Keratinocyte (primary cell): ENCODE measurements around the gene ANKRD17. TPM values are rescaled to one million over a fixed set of nuclear protein-coding genes. Genes with fewer than 3 reads are reported as not detected.

ENCODE experiments used
- DNase-seq: peaks from one replicate; pipeline ENCODE4 v3.0.0-alpha.2; 2011; ENCODE audit warnings: low read depth, missing footprints, low spot score
- FAIRE-seq: peaks from 2 replicates; lab custom pipeline; 2011; peaks lifted over from hg19 to GRCh38; lab: Jason Lieb, UNC
- H2AFZ ChIP-seq: 2 replicates; pipeline ENCODE4 v1.6.0; 2012; ENCODE audit warnings: low read length, control low read depth, inconsistent platforms; ENCODE audit not compliant: control insufficient read depth
- H3K27ac ChIP-seq: 2 replicates; pipeline ENCODE4 v1.5.1; 2011; ENCODE audit warnings: low read length; ENCODE audit not compliant: control insufficient read depth, insufficient read depth
- H3K27me3 ChIP-seq: 3 replicates; pipeline ENCODE4 v1.6.0; 2011; ENCODE audit warnings: low read length; ENCODE audit not compliant: control insufficient read depth, insufficient read depth; ENCODE audit errors: extremely low read depth
- H3K36me3 ChIP-seq, 2 experiments: 2 replicates in 1 of 2; 3 replicates in 1 of 2; pipeline ENCODE4 v1.5.1; 2011; ENCODE audit warnings: low read length in 2 of 2, mild to moderate bottlenecking in 1 of 2; ENCODE audit not compliant: control insufficient read depth in 2 of 2, insufficient read depth in 2 of 2; ENCODE audit errors: extremely low read depth in 1 of 2
- H3K4me1 ChIP-seq: 3 replicates; pipeline ENCODE4 v1.5.1; 2011; ENCODE audit warnings: low read length; ENCODE audit not compliant: control insufficient read depth, insufficient read depth; ENCODE audit errors: extremely low read depth
- H3K4me2 ChIP-seq: 3 replicates; pipeline ENCODE4 v1.6.0; 2011; ENCODE audit warnings: low read depth, low read length; ENCODE audit not compliant: control insufficient read depth, insufficient read depth; ENCODE audit errors: extremely low read depth
- H3K4me3 ChIP-seq, 3 experiments: fragments of 200-600 bp in 1 of 3; sonication (generic) in 1 of 3; 2 replicates in 2 of 3; 3 replicates in 1 of 3; pipeline ENCODE4 v1.5.1; 2011 to 2016; ENCODE audit warnings: low read length in 3 of 3, mild to moderate bottlenecking in 3 of 3, control low read depth in 2 of 3, inconsistent platforms in 1 of 3, low read depth in 1 of 3, mixed read lengths in 1 of 3, mixed run types in 1 of 3, moderate library complexity in 1 of 3; ENCODE audit not compliant: control insufficient read depth in 2 of 3, insufficient read depth in 2 of 3; ENCODE audit errors: extremely low read depth in 1 of 3
- H3K79me2 ChIP-seq: 2 replicates; pipeline ENCODE4 v1.6.0; 2012; ENCODE audit warnings: low read length; ENCODE audit not compliant: control insufficient read depth, insufficient read depth
- H3K9ac ChIP-seq: 3 replicates; pipeline ENCODE4 v1.6.0; 2011; ENCODE audit warnings: low read length; ENCODE audit not compliant: control insufficient read depth, insufficient read depth; ENCODE audit errors: extremely low read depth
- H3K9me1 ChIP-seq: 3 replicates; pipeline ENCODE4 v1.6.0; 2011; ENCODE audit warnings: low read length; ENCODE audit not compliant: control insufficient read depth, insufficient read depth; ENCODE audit errors: extremely low read depth
- H3K9me3 ChIP-seq: 2 replicates; pipeline ENCODE4 v1.5.1; 2012; ENCODE audit warnings: low read depth, low read length; ENCODE audit not compliant: control insufficient read depth
- H4K20me1 ChIP-seq: 3 replicates; pipeline ENCODE4 v1.6.0; 2011; ENCODE audit warnings: low read length; ENCODE audit not compliant: control insufficient read depth, insufficient read depth; ENCODE audit errors: extremely low read depth
- EZH2 ChIP-seq: IDR thresholded peaks from one replicate; pipeline ENCODE4 v1.6.1; 2012; ENCODE audit warnings: inconsistent platforms, mild to moderate bottlenecking, low read length, moderate library complexity
- dilution Hi-C: fragments of 300-500 bp; cut with MboI; formaldehyde crosslinking; loops from one replicate; pipeline ENCODE4 v1.7.0; 2020; ENCODE audit warnings: low sequenced_read_pairs; ENCODE audit not compliant: extremely low pct_ligation_motif_present
- polyA plus RNA-seq, 5 experiments: library from polyadenylated mRNA; depleted of rRNA in 3 of 5; stranded (reverse) in 3 of 5; stranded (forward) in 1 of 5; unstranded in 1 of 5; fragments of >200 nt; gene quantifications; 1 replicate in 1 of 5; 2 replicates in 3 of 5; 3 replicates in 1 of 5; pipeline versions ENCODE4 v1.2.1 to v1.2.3, GENCODE V29; 2011 to 2012; ENCODE audit warnings: missing spikeins in 2 of 5, low read depth in 1 of 5, low replicate concordance in 1 of 5
- TF ChIP-seq, protein P1 (sequence below), 3 experiments: IDR thresholded peaks in 1 of 3; conservative IDR thresholded peaks in 1 of 3; optimal IDR thresholded peaks in 1 of 3; 2 replicates in 2 of 3; 3 replicates in 1 of 3; pipeline versions ENCODE3 to v1.5.1; 2011; ENCODE audit warnings: low read length in 3 of 3, mild to moderate bottlenecking in 3 of 3, moderate library complexity in 2 of 3, control low read depth in 1 of 3, inconsistent platforms in 1 of 3; ENCODE audit not compliant: insufficient read depth in 2 of 3; ENCODE audit errors: extremely low read depth in 1 of 3

Gene ANKRD17
- polyA plus RNA-seq, 1 donor (not counting 4 experiments of a cell fraction or from before 2014, with no cell fraction given), result 51.5 TPM

- FAIRE-seq, result no peak
- TF ChIP-seq, protein P1, sequence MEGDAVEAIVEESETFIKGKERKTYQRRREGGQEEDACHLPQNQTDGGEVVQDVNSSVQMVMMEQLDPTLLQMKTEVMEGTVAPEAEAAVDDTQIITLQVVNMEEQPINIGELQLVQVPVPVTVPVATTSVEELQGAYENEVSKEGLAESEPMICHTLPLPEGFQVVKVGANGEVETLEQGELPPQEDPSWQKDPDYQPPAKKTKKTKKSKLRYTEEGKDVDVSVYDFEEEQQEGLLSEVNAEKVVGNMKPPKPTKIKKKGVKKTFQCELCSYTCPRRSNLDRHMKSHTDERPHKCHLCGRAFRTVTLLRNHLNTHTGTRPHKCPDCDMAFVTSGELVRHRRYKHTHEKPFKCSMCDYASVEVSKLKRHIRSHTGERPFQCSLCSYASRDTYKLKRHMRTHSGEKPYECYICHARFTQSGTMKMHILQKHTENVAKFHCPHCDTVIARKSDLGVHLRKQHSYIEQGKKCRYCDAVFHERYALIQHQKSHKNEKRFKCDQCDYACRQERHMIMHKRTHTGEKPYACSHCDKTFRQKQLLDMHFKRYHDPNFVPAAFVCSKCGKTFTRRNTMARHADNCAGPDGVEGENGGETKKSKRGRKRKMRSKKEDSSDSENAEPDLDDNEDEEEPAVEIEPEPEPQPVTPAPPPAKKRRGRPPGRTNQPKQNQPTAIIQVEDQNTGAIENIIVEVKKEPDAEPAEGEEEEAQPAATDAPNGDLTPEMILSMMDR (optimal IDR thresholded peaks at IDR 0.05 in 1 of 3, IDR thresholded peaks at IDR 0.05 in 1 of 3, conservative IDR thresholded peaks at IDR 0.05 in 1 of 3; ENCODE audit: extremely low read depth in 1 of 3, insufficient read depth in 2 of 3, low read length in 3 of 3), result no peak
- TF ChIP-seq EZH2, result no peak
- H3K27ac ChIP-seq, result no peak overlapping the region
- dilution Hi-C loops, result no loop called here
- H3K9ac ChIP-seq, result no peak overlapping the region
- no peaks in the 10 kb centered on the region for H4K20me1 ChIP-seq
- no peaks in the 10 kb centered on the region for H3K27me3 ChIP-seq
- H2AFZ ChIP-seq, result no peak overlapping the region
- no peak for DNase-seq
- no peaks in the 10 kb centered on the region for H3K9me3 ChIP-seq
- H3K4me1 ChIP-seq, result no peaks in the 10 kb centered on the region
- peaks cover 3 to 8% of the 10 kb centered on the region in 2 experiments for H3K36me3 ChIP-seq
- H3K79me2 ChIP-seq, result peaks cover 2% of the 10 kb centered on the region
- H3K4me3 ChIP-seq, result no peak overlapping the region
- H3K9me1 ChIP-seq, result no peaks in the 10 kb centered on the region
- no peak overlapping the region for H3K4me2 ChIP-seq
These were observed 102.2 kb downstream of the ANKRD17 start for GRCh38 chr4:73156394-73156793.

DNA sequence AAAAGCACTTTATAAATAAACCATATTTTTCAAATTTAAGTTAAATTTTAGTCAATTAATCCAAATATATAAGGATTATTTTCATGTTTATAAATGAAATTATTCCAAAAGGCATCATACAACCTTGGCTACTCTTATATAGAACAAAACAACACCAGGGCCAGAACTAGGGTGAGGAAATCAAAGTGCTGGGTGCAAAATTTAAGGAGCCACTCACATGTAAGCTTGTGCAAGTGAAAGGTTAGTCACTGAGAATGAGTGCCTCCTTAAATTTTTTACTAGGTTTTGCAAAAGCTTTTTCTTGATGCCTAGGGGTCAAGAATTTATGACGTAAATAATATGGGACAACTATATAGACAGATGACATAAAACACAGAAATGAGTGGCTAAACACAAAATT lies 105.7 kb downstream of the ANKRD17 start:
- H3K27ac ChIP-seq, result no peak overlapping the region
- no peak for FAIRE-seq

More for the DNA sequence above, 105.7 kb downstream of the ANKRD17 start:
- no peaks in the 10 kb centered on the region for H3K9me1 ChIP-seq
- H3K4me1 ChIP-seq, result no peaks in the 10 kb centered on the region
- H3K27me3 ChIP-seq, result no peaks in the 10 kb centered on the region
- no peak overlapping the region for H2AFZ ChIP-seq
- no peak overlapping the region for H3K9ac ChIP-seq
- H3K36me3 ChIP-seq, result peaks cover 4 to 11% of the 10 kb centered on the region in 2 experiments
- TF ChIP-seq EZH2, result no peak
- TF ChIP-seq, protein P1 (optimal IDR thresholded peaks at IDR 0.05 in 1 of 3, IDR thresholded peaks at IDR 0.05 in 1 of 3, conservative IDR thresholded peaks at IDR 0.05 in 1 of 3; ENCODE audit: extremely low read depth in 1 of 3, insufficient read depth in 2 of 3, low read length in 3 of 3), result no peak
- dilution Hi-C loops, result no loop called here
- no peak for DNase-seq
- no peak overlapping the region for H3K4me2 ChIP-seq
- no peak overlapping the region for H3K4me3 ChIP-seq
- H4K20me1 ChIP-seq, result no peaks in the 10 kb centered on the region
- no peaks in the 10 kb centered on the region for H3K9me3 ChIP-seq
- peaks cover 2% of the 10 kb centered on the region for H3K79me2 ChIP-seq
